ENCODE data around the gene KCNH3. TPM values are rescaled to one million over a fixed set of nuclear protein-coding genes. Genes with fewer than 3 reads are reported as not detected.
"Not testable (repeated sequence)": the region's sequence is repeated elsewhere in the genome, so short reads cannot be mapped to it uniquely, and the experiment has no call there.

KCNH3 gene
- total RNA-seq, 4 donors from 2014 or later, result 0.15 to 1.0 (median 0.43) TPM

DNA sequence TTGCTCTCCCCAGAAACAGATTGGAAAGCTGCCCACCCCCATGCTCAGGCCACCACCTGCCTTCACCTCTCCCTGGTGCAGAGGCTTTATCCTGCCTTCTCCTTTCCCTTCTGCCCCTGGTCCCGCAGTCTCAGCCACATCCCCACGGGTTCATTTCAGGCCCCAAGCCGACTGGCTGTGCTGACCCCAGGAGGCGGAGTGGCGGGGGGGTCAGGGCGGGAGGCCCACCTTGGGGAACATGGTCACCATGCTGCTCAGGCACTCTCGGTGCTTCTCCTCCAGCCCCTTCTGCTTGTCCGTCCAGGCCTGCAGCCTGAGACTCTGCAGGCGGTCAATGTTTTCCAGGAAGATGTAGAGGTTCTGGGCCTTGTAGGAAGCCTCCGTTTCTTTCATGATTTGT is 59.7 kb downstream of the KCNH3 start:
- WGBS, result 93% methylated on average over 10 of the region's 10 CpGs
- DNase-seq (ENCODE audit: low spot score in 2 of 2), result no peak
- Histone ChIP-seq H3K4me3 (no peak overlapping the region), H3K9me3 (no peaks in the 10 kb centered on the region), H3K27me3 (no peaks in the 10 kb centered on the region), H3K36me3 (peaks cover 3% of the 10 kb centered on the region), H3K4me1 (no peaks in the 10 kb centered on the region), H3K27ac (no peak overlapping the region)
- TF ChIP-seq POLR2AphosphoS5 (IDR thresholded peaks at IDR 0.05) (no peak), EP300 (IDR thresholded peaks at IDR 0.05) (no peak), POLR2A (IDR thresholded peaks at IDR 0.05) (no peak), CTCF (IDR thresholded peaks at IDR 0.05) (no peak)

DNA sequence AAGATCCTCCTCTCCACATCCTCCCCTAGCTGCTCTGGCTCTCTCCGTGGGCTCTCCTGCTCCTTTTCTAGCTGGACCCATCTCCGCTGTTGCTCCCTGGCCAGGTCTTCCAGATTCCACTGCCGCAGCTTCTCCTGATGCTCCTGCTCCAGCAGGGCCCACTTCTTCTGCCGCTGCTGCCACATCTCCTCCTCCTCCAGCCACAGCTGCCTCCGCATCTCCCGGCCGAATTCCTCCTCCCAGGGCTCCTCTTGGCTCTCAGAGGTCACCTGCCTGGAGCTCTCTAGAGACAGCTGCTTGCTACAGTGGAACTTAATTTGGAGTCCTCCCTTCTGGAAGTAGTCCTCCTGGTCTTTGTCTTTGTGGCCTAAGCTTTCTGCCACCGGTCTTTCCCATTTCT is 61.1 kb downstream of the KCNH3 start:
- Histone ChIP-seq H3K27me3 (no peaks in the 10 kb centered on the region), H3K27ac (no peak overlapping the region), H3K9me3 (no peaks in the 10 kb centered on the region), H3K36me3 (peaks cover 3% of the 10 kb centered on the region), H3K4me1 (no peaks in the 10 kb centered on the region), H3K4me3 (no peak overlapping the region)
- no peak for DNase-seq (ENCODE audit: low spot score in 2 of 2)
- 97% methylated on average over 8 of the region's 8 CpGs for WGBS
- TF ChIP-seq POLR2AphosphoS5 (IDR thresholded peaks at IDR 0.05) (no peak), EP300 (IDR thresholded peaks at IDR 0.05) (no peak), POLR2A (IDR thresholded peaks at IDR 0.05) (no peak)

- H3K4me3 ChIP-seq, result no peak overlapping the region
- 100% methylated on average over 1 of the region's 1 CpG for WGBS
- no peaks in the 10 kb centered on the region for H3K27me3 ChIP-seq
- H3K36me3 ChIP-seq, result peaks cover 3% of the 10 kb centered on the region
- no peak for DNase-seq (ENCODE audit: low spot score in 2 of 2)
- no peaks in the 10 kb centered on the region for H3K4me1 ChIP-seq
- no peak for TF ChIP-seq POLR2AphosphoS5 (IDR thresholded peaks at IDR 0.05)
- TF ChIP-seq CTCF (IDR thresholded peaks at IDR 0.05), result no peak
- no peak for TF ChIP-seq POLR2A (IDR thresholded peaks at IDR 0.05)
- no peak overlapping the region for H3K27ac ChIP-seq
- no peaks in the 10 kb centered on the region for H3K9me3 ChIP-seq
These were observed 64.9 kb downstream of the KCNH3 start for GRCh38 chr12:49603721-49604120.

DNA sequence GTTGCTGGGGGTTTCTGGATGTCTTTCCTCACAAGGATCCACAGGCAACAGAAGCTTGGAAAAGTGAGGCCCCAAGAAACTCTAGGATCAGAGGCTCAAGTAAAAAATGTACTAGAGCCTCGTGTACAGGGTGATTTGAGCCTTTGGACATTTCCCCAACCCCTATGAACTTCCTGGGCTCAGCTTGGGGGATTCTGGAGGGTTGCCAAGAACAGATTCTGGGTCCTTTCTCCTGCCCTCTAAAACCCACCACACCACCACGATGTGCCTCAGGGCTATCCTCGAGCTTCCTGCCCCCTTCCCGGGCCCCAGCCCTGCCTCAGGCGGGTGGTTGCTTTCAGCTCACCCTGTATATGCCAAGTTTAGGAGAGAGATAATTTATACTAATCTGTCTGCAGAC is 66.0 kb downstream of the KCNH3 start:
- DNase-seq (ENCODE audit: low spot score in 2 of 2), result no peak
- WGBS, result 67% methylated on average over 5 of the region's 5 CpGs
- Histone ChIP-seq H3K36me3 (peaks cover 3% of the 10 kb centered on the region), H3K4me1 (no peaks in the 10 kb centered on the region), H3K4me3 (no peak overlapping the region), H3K9me3 (no peaks in the 10 kb centered on the region), H3K27me3 (no peaks in the 10 kb centered on the region), H3K27ac (no peak overlapping the region)
- no peak for TF ChIP-seq POLR2A (IDR thresholded peaks at IDR 0.05)
- TF ChIP-seq POLR2AphosphoS5 (IDR thresholded peaks at IDR 0.05), result no peak
- TF ChIP-seq EP300 (IDR thresholded peaks at IDR 0.05), result no peak
- TF ChIP-seq CTCF (IDR thresholded peaks at IDR 0.05), result no peak

DNA sequence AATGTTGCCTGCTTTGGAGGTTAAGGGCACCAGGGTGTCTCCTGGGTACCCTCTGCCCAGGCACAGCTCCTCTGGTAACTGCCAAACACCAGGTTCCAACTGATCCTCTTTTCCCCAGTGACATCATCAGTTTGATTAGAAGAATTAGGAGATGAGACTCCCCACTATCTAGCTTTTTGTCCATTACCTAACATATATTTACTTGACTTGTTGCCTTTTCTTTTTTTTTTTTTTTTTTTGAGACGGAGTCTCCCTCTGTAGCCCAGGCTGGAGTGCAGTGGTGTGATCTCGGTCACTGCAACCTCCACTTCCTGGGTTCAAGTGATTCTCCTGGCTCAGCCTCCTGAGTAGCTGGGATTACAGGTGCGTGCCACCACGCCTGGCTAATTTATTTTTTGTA is 66.7 kb downstream of the KCNH3 start, which contains the start of gene FAM186B:
Gene FAM186B, minus strand, starts transcription at position 101 of the 400 bp plus-strand sequence. CDS start 162 bp downstream, outside the sequence.
- H3K27ac ChIP-seq; H3K36me3 ChIP-seq; H3K4me1 ChIP-seq; H3K27me3 ChIP-seq; H3K9me3 ChIP-seq; H3K4me3 ChIP-seq; DNase-seq (ENCODE audit: low spot score in 2 of 2): not testable (repeated sequence)
- WGBS, result 100% methylated on average over 4 of the region's 4 CpGs

Other genes starting within 250 kb of the KCNH3 start
- gene PRPH, start 243.9 kb upstream of the KCNH3 start, total RNA-seq, result 1 to 10 TPM in 2 of 4 donors, not detected in 2; 1.1 to 1.5 TPM
- gene TROAP, start 215.8 kb upstream of the KCNH3 start, total RNA-seq, result 10 to 100 TPM in 1 of 4 donors, 1 to 10 TPM in 3; 4.0 to 14.6 (median 5.9) TPM
- 1 to 10 TPM in 2 of 4 donors, under 1 TPM in 1, not detected in 1; 0.73 to 1.2 (median 1.1) TPM for gene C1QL4, start 201.8 kb upstream of the KCNH3 start, total RNA-seq
- gene DNAJC22, start 192.1 kb upstream of the KCNH3 start, total RNA-seq, result 1 to 10 TPM in 2 of 4 donors, under 1 TPM in 2; 0.62 to 2.2 (median 1.1) TPM
- 10 to 100 TPM; 22.7 to 42.6 (median 27.2) TPM for gene SPATS2, start 171.6 kb upstream of the KCNH3 start, total RNA-seq
- gene MCRS1, start 29.1 kb downstream of the KCNH3 start, total RNA-seq, result 10 to 100 TPM; 42.4 to 73.6 (median 61.1) TPM
- 1 to 10 TPM in 2 of 4 donors, under 1 TPM in 1, not detected in 1; 0.44 to 1.9 (median 1.1) TPM for gene FAM186B, start 66.6 kb downstream of the KCNH3 start, total RNA-seq
- 10 to 100 TPM; 10.1 to 38.9 (median 15.4) TPM for gene PRPF40B, start 84.5 kb downstream of the KCNH3 start, total RNA-seq
- gene FMNL3, start 168.4 kb downstream of the KCNH3 start, total RNA-seq, result 1 to 10 TPM; 3.2 to 8.4 (median 6.7) TPM
- 100 to 1,000 TPM; 292 to 468 (median 377) TPM for gene TMBIM6, start 202.5 kb downstream of the KCNH3 start, total RNA-seq